Measurements from ENCODE around the gene NRIP1. TPM values are rescaled to one million over a fixed set of nuclear protein-coding genes. Genes with fewer than 3 reads are reported as not detected.

NRIP1 gene, protein sequence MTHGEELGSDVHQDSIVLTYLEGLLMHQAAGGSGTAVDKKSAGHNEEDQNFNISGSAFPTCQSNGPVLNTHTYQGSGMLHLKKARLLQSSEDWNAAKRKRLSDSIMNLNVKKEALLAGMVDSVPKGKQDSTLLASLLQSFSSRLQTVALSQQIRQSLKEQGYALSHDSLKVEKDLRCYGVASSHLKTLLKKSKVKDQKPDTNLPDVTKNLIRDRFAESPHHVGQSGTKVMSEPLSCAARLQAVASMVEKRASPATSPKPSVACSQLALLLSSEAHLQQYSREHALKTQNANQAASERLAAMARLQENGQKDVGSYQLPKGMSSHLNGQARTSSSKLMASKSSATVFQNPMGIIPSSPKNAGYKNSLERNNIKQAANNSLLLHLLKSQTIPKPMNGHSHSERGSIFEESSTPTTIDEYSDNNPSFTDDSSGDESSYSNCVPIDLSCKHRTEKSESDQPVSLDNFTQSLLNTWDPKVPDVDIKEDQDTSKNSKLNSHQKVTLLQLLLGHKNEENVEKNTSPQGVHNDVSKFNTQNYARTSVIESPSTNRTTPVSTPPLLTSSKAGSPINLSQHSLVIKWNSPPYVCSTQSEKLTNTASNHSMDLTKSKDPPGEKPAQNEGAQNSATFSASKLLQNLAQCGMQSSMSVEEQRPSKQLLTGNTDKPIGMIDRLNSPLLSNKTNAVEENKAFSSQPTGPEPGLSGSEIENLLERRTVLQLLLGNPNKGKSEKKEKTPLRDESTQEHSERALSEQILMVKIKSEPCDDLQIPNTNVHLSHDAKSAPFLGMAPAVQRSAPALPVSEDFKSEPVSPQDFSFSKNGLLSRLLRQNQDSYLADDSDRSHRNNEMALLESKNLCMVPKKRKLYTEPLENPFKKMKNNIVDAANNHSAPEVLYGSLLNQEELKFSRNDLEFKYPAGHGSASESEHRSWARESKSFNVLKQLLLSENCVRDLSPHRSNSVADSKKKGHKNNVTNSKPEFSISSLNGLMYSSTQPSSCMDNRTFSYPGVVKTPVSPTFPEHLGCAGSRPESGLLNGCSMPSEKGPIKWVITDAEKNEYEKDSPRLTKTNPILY (N-terminal part only)
- 47.7 and 64.5 TPM in 2 replicates for total RNA-seq

GRCh38 chr21:15064576-15065391 lies at the start of gene NRIP1:
NRIP1 (minus strand) TSS chr21:15065000; CDS start chr21:14968192, 96,808 bp downstream.

Measured in thoracic aorta endothelial cell (primary cell).